ENCODE results near the gene PLEK. TPM values are rescaled to one million over a fixed set of nuclear protein-coding genes. Genes with fewer than 3 reads are reported as not detected.

PLEK gene
- total and polyA plus RNA-seq, 4 donors = 2.6 to 40.6 (median 4.6) TPM

- H3K4me3 ChIP-seq (ENCODE audit: low read depth in 1 of 3, low read length in 3 of 3) = no peak overlapping the region
- H3K9me3 ChIP-seq (ENCODE audit: control insufficient read depth in 4 of 4, low read length in 3 of 4) = no peaks in the 10 kb centered on the region
- H3K9ac ChIP-seq (ENCODE audit: low read depth in 1 of 2, low read length in 2 of 2) = peak overlapping the region in 1 of 2 donors; percentile 5
- no peaks in the 10 kb centered on the region for H3K36me3 ChIP-seq (ENCODE audit: control insufficient read depth in 4 of 4, insufficient read depth in 3 of 4, low read depth in 1 of 4, low read length in 3 of 4)
- no peaks in the 10 kb centered on the region for H3K27me3 ChIP-seq (ENCODE audit: control insufficient read depth in 4 of 4, insufficient read depth in 4 of 4, low read length in 3 of 4)
- TF ChIP-seq MAX (IDR thresholded peaks at IDR 0.05) (no peak), TAF1 (conservative IDR thresholded peaks at IDR 0.05) (no peak), HNF4A (conservative IDR thresholded peaks at IDR 0.05) (no peak), NR2F2 (IDR thresholded peaks at IDR 0.05) (no peak)
- no peaks in the 10 kb centered on the region for H3K4me1 ChIP-seq (ENCODE audit: control insufficient read depth in 4 of 4, insufficient read depth in 4 of 4, low read length in 3 of 4)
- H3K27ac ChIP-seq (ENCODE audit: low read depth in 1 of 2, low read length in 2 of 2) = peak overlapping the region; percentile 6 to 51
- DNase-seq (ENCODE audit: low spot score) = no peak
- WGBS = 66% methylated on average over 5 of the region's 5 CpGs
These were observed 3.0 kb downstream of the PLEK start for GRCh38 chr2:68367953-68368653.

GRCh38 chr2:68368654-68369336 lies 3.7 kb downstream of the PLEK start:
- H3K4me3 ChIP-seq (ENCODE audit: low read depth in 1 of 3, low read length in 3 of 3) = no peak overlapping the region
- peak overlapping the region in 1 of 2 donors; percentile 6 for H3K27ac ChIP-seq (ENCODE audit: low read depth in 1 of 2, low read length in 2 of 2)
- peak overlapping the region in 1 of 2 donors; percentile 5 for H3K9ac ChIP-seq (ENCODE audit: low read depth in 1 of 2, low read length in 2 of 2)

More at GRCh38 chr2:68368654-68369336, 3.7 kb downstream of the PLEK start:
- H3K27me3 ChIP-seq (ENCODE audit: control insufficient read depth in 4 of 4, insufficient read depth in 4 of 4, low read length in 3 of 4) = no peaks in the 10 kb centered on the region
- 84% methylated on average over 6 of the region's 6 CpGs for WGBS
- H3K36me3 ChIP-seq (ENCODE audit: control insufficient read depth in 4 of 4, insufficient read depth in 3 of 4, low read depth in 1 of 4, low read length in 3 of 4) = no peaks in the 10 kb centered on the region
- DNase-seq (ENCODE audit: low spot score) = no peak
- H3K4me1 ChIP-seq (ENCODE audit: control insufficient read depth in 4 of 4, insufficient read depth in 4 of 4, low read length in 3 of 4) = no peaks in the 10 kb centered on the region
- H3K9me3 ChIP-seq (ENCODE audit: control insufficient read depth in 4 of 4, low read length in 3 of 4) = no peaks in the 10 kb centered on the region
- no peak for TF ChIP-seq GABPA (IDR thresholded peaks at IDR 0.05 in 1 of 2, conservative IDR thresholded peaks at IDR 0.05 in 1 of 2)
- no peak for TF ChIP-seq JUND (IDR thresholded peaks at IDR 0.05)
- no peak for TF ChIP-seq HNF4A (conservative IDR thresholded peaks at IDR 0.05)
- TF ChIP-seq ATF3 (IDR thresholded peaks at IDR 0.05) = no peak
- TF ChIP-seq NR2F2 (IDR thresholded peaks at IDR 0.05) = no peak
- no peak for TF ChIP-seq ZBTB33 (IDR thresholded peaks at IDR 0.05)
- no peak for TF ChIP-seq CTCF (IDR thresholded peaks at IDR 0.05; ENCODE audit: low read depth, low read length, missing input control)
- TF ChIP-seq TAF1 (conservative IDR thresholded peaks at IDR 0.05) = no peak
- TF ChIP-seq REST (IDR thresholded peaks at IDR 0.05) = no peak
- TF ChIP-seq EGR1 (IDR thresholded peaks at IDR 0.05; ENCODE audit: low read depth in 2 of 2) = no peak
- no peak for TF ChIP-seq SP1 (IDR thresholded peaks at IDR 0.05)
- no peak for TF ChIP-seq HNF4G (IDR thresholded peaks at IDR 0.05)
- no peak for TF ChIP-seq RXRA (IDR thresholded peaks at IDR 0.05)
- TF ChIP-seq MAX (IDR thresholded peaks at IDR 0.05) = no peak
- no peak for TF ChIP-seq FOXA1 (IDR thresholded peaks at IDR 0.05)
- TF ChIP-seq RAD21 (IDR thresholded peaks at IDR 0.05) = no peak
- no peak for TF ChIP-seq YY1 (IDR thresholded peaks at IDR 0.05)
- no peak for TF ChIP-seq FOXA2 (IDR thresholded peaks at IDR 0.05)
